Measurements from ENCODE around the gene MYO18A. TPM values are rescaled to one million over a fixed set of nuclear protein-coding genes. Genes with fewer than 3 reads are reported as not detected.

MYO18A gene
- total RNA-seq, 2 donors from 2014 or later = 45.4 to 73.2 TPM

- TF ChIP-seq POLR2A (IDR thresholded peaks at IDR 0.05) = no peak
- TF ChIP-seq, protein P1, sequence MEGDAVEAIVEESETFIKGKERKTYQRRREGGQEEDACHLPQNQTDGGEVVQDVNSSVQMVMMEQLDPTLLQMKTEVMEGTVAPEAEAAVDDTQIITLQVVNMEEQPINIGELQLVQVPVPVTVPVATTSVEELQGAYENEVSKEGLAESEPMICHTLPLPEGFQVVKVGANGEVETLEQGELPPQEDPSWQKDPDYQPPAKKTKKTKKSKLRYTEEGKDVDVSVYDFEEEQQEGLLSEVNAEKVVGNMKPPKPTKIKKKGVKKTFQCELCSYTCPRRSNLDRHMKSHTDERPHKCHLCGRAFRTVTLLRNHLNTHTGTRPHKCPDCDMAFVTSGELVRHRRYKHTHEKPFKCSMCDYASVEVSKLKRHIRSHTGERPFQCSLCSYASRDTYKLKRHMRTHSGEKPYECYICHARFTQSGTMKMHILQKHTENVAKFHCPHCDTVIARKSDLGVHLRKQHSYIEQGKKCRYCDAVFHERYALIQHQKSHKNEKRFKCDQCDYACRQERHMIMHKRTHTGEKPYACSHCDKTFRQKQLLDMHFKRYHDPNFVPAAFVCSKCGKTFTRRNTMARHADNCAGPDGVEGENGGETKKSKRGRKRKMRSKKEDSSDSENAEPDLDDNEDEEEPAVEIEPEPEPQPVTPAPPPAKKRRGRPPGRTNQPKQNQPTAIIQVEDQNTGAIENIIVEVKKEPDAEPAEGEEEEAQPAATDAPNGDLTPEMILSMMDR (IDR thresholded peaks at IDR 0.05) = no peak
- Histone ChIP-seq H3K4me3 (no peak overlapping the region), H3K36me3 (replicated peaks in 1 of 2; ENCODE audit: insufficient read depth in 1 of 2, low read depth in 2 of 2) (peaks cover 0 to 2% of the 10 kb centered on the region in 2 donors), H3K4me1 (peaks cover 47% of the 10 kb centered on the region), H3K27me3 (no peaks in the 10 kb centered on the region), H3K27ac (peak overlapping the region in 3 of 4 donors; percentile 25 to 62 (median 35)), H3K9me3 (no peaks in the 10 kb centered on the region)
- intact Hi-C loops (cut with DNase I) = loop anchor here (5.0 kb wide), 1 partner anchor 151 kb away; no protein-coding TSS in a partner anchor
- DNase-seq = no peak
- WGBS, 2 donors = 66 to 67% methylated on average over 2 to 6 of the region's 6 CpGs
- no peak for ATAC-seq
Observed at GRCh38 chr17:29113334-29113733, 66.9 kb downstream of the MYO18A start.

DNA sequence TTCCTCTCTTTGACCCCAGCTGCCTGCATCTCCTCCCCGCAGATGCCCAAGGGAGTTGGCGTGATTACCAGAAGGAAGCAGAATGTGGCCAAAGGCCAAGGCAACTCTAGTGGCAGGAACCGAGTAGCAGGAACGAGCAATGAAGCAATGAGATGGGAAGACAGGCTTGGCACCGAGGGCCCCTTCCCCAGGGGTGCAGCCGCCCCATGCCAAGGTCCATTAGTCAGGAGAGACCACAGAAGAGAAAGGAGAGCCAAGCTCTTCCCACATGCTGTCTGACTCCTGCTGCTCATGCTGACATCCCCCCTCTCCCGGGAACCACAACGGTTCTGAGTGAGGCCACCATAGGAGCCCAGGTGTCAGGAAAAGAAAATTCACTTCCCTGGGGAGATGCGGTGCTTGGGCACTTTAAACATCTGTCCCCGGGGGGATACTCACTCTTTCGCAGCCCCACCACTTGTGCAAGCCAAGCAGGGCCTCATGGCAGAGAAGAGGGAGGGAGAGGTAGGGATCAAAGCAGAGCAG lies 67.4 kb downstream of the MYO18A start:
- intact Hi-C loops (cut with DNase I) = loop anchor here (5.0 kb wide), 1 partner anchor 151 kb away; no protein-coding TSS in a partner anchor
- no peak for ATAC-seq
- TF ChIP-seq POLR2A (IDR thresholded peaks at IDR 0.05) = no peak
- TF ChIP-seq, protein P1 (IDR thresholded peaks at IDR 0.05) = no peak
- Histone ChIP-seq H3K27me3 (no peaks in the 10 kb centered on the region), H3K4me1 (peaks cover 52% of the 10 kb centered on the region), H3K36me3 (replicated peaks in 1 of 2; ENCODE audit: insufficient read depth in 1 of 2, low read depth in 2 of 2) (peaks cover 0 to 2% of the 10 kb centered on the region in 2 donors), H3K27ac (peak overlapping the region; percentile 6 to 62 (median 30)), H3K4me3 (no peak overlapping the region), H3K9me3 (no peaks in the 10 kb centered on the region)
- DNase-seq = peak; percentile 34 to 53 (median 48)
- 54 to 58% methylated on average over 11 of the region's 11 CpGs for WGBS, 2 donors

- no peak overlapping the region for H3K4me3 ChIP-seq
- intact Hi-C loops (cut with DNase I) = loop anchor here (5.0 kb wide), 1 partner anchor 150 kb away; no protein-coding TSS in a partner anchor
- peak; percentile 78 to 85 (median 82) for DNase-seq
- H3K36me3 ChIP-seq (replicated peaks in 1 of 2; ENCODE audit: insufficient read depth in 1 of 2, low read depth in 2 of 2) = peaks cover 0 to 2% of the 10 kb centered on the region in 2 donors
- 20 to 25% methylated on average over 20 of the region's 20 CpGs for whole genome bisulfite sequencing, 2 donors
- peak overlapping the region; percentile 6 to 62 (median 34) for H3K27ac ChIP-seq
- H3K27me3 ChIP-seq = no peaks in the 10 kb centered on the region
- TF ChIP-seq, protein P1 (IDR thresholded peaks at IDR 0.05) = peak; percentile 88 to 95 (median 93)
- TF ChIP-seq POLR2A (IDR thresholded peaks at IDR 0.05) = no peak
- peak; percentile 15 for ATAC-seq
- no peaks in the 10 kb centered on the region for H3K9me3 ChIP-seq
- H3K4me1 ChIP-seq = peaks cover 61% of the 10 kb centered on the region
Observed at GRCh38 chr17:29111816-29112499, 68.2 kb downstream of the MYO18A start.

DNA sequence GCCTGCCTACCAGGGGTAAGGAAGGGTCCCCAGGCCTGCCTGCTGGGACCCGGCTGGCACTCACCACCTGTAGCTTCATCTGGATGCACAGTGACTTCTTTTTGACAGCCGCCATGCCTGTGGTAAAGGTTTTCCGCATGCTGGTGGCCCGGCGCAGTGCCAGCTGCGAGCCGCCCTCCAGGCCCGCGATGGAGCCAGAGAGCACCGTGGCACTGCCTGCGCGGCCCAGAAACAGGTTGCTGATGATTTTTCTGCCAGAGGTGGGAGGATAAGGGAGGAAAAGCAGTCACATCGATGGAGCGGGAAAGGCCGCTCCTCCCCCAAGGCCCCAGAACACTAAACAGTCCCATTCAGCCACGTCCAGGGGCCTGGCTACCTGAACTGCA lies 69.8 kb downstream of the MYO18A start:
- H3K9me3 ChIP-seq = no peaks in the 10 kb centered on the region
- peaks cover 0 to 2% of the 10 kb centered on the region in 2 donors for H3K36me3 ChIP-seq (replicated peaks in 1 of 2; ENCODE audit: insufficient read depth in 1 of 2, low read depth in 2 of 2)
- no peak for DNase-seq
- TF ChIP-seq, protein P1 (IDR thresholded peaks at IDR 0.05) = no peak
- no peak for TF ChIP-seq POLR2A (IDR thresholded peaks at IDR 0.05)
- WGBS, 2 donors = 94% methylated on average over 15 to 16 of the region's 16 CpGs
- H3K4me3 ChIP-seq = no peak overlapping the region
- H3K27ac ChIP-seq = peak overlapping the region; percentile 91 to 99 (median 97)
- no peak for ATAC-seq
- intact Hi-C loops (cut with DNase I) = loop anchor here (5.0 kb wide), 1 partner anchor 148 kb away; no protein-coding TSS in a partner anchor
- peaks cover 76% of the 10 kb centered on the region for H3K4me1 ChIP-seq
- H3K27me3 ChIP-seq = no peaks in the 10 kb centered on the region
